B cell (primary cell): ENCODE measurements around the gene HEBP1. TPM values are rescaled to one million over a fixed set of nuclear protein-coding genes. Genes with fewer than 3 reads are reported as not detected.

ENCODE experiments used
- ATAC-seq: fragments of 200-7000 bp; cut with Tn5 transposase; one replicate; pipeline ENCODE4 v1.10.0; 2021; ENCODE audit warnings: low read depth, mild to moderate bottlenecking, moderate number of reproducible peaks, moderate library complexity
- CTCF ChIA-PET: fragments of 350-600 bp; sonication (Branson Sonifier 250); formaldehyde crosslinking; loops from one replicate; lab custom pipeline; 2021; ENCODE audit warnings: antibody characterized with exemption, inconsistent platforms; lab: Charles Lee
- POLR2A ChIA-PET: fragments of 350-600 bp; sonication (Branson Sonifier 250); formaldehyde crosslinking; loops from one replicate; lab custom pipeline; 2021; ENCODE audit warnings: antibody characterized with exemption; lab: Charles Lee
- DNase-seq: peaks from one replicate; pipeline ENCODE4 v3.0.0; 2013
- H2AFZ ChIP-seq: 2 replicates; pipeline ENCODE4 v1.6.1; 2012; ENCODE audit warnings: mild to moderate bottlenecking, low read depth, low read length; ENCODE audit not compliant: insufficient read depth, poor library complexity, severe bottlenecking
- H3K27ac ChIP-seq, 2 donors: 1 replicate in 1 of 2; 2 replicates in 1 of 2; pipeline ENCODE4 v1.5.1; 2012 to 2013; ENCODE audit warnings: low read length in 2 of 2, mild to moderate bottlenecking in 2 of 2, moderate library complexity in 1 of 2
- H3K27me3 ChIP-seq, 4 experiments: fragments of 200-600 bp in 1 of 4; sonication (generic) in 1 of 4; replicated peaks in 1 of 4; 1 replicate in 2 of 4; 2 replicates in 2 of 4; pipeline versions ENCODE4 v1.6.1 to v1.7.0; 2013 to 2016; ENCODE audit warnings: low read length in 3 of 4, mild to moderate bottlenecking in 2 of 4, mixed read lengths in 1 of 4, moderate library complexity in 1 of 4; ENCODE audit not compliant: insufficient read depth in 4 of 4, control insufficient read depth in 3 of 4; ENCODE audit errors: control extremely low read depth in 1 of 4
- H3K36me3 ChIP-seq, 2 experiments: replicated peaks in 1 of 2; 1 replicate in 1 of 2; 2 replicates in 1 of 2; pipeline versions ENCODE4 v1.6.1 to v1.7.1; 2013; ENCODE audit warnings: low read length in 1 of 2; ENCODE audit not compliant: insufficient read depth in 2 of 2, control insufficient read depth in 1 of 2; ENCODE audit errors: control extremely low read depth in 1 of 2, extremely low read depth in 1 of 2
- H3K4me1 ChIP-seq, 2 donors: fragments of 200-600 bp in 1 of 2; sonication (generic) in 1 of 2; 1 replicate in 1 of 2; 2 replicates in 1 of 2; pipeline versions ENCODE4 v1.5.1 to v1.6.1; 2013 to 2017; ENCODE audit warnings: low read length in 2 of 2; ENCODE audit not compliant: control insufficient read depth in 2 of 2, insufficient read depth in 2 of 2
- H3K4me2 ChIP-seq: replicated peaks from 2 replicates; pipeline ENCODE3; 2012; ENCODE audit warnings: mild to moderate bottlenecking, low read depth, low read length; ENCODE audit not compliant: poor library complexity, severe bottlenecking
- H3K4me3 ChIP-seq, 5 experiments: fragments of 200-600 bp in 1 of 5; sonication (generic) in 1 of 5; 1 replicate in 3 of 5; 2 replicates in 2 of 5; pipeline versions ENCODE4 v1.5.1 to v1.7.0; 2011 to 2016; ENCODE audit warnings: low read length in 4 of 5, mild to moderate bottlenecking in 4 of 5, low read depth in 2 of 5, control low read depth in 1 of 5, moderate library complexity in 1 of 5; ENCODE audit not compliant: insufficient read depth in 1 of 5; ENCODE audit errors: control extremely low read depth in 1 of 5, extremely low read depth in 1 of 5
- H3K79me2 ChIP-seq: fragments of 200-600 bp; sonication (generic); one replicate; pipeline ENCODE4 v1.6.0; 2016; ENCODE audit warnings: low read length; ENCODE audit not compliant: control insufficient read depth, insufficient read depth
- H3K9ac ChIP-seq: fragments of 200-600 bp; sonication (generic); 2 replicates; pipeline ENCODE4 v1.6.1; 2017; ENCODE audit warnings: mild to moderate bottlenecking, low read length, moderate library complexity
- H3K9me3 ChIP-seq, 3 donors: one replicate each; pipeline versions ENCODE4 v1.6.1 to v1.7.1; 2013; ENCODE audit warnings: low read length in 2 of 3; ENCODE audit not compliant: control insufficient read depth in 2 of 3, insufficient read depth in 1 of 3; ENCODE audit errors: control extremely low read depth in 1 of 3
- H4K20me1 ChIP-seq: 2 replicates; pipeline ENCODE4 v1.6.0; 2012; ENCODE audit warnings: mild to moderate bottlenecking, low read length; ENCODE audit not compliant: insufficient read depth, control insufficient read depth, poor library complexity, severe bottlenecking
- H3K27ac Mint-ChIP-seq: one replicate; pipeline ENCODE4 v1.8.0; 2021; ENCODE audit warnings: mixed read lengths
- H3K27me3 Mint-ChIP-seq: one replicate; pipeline ENCODE4 v1.8.0; 2021; ENCODE audit warnings: mixed read lengths
- H3K4me1 Mint-ChIP-seq: one replicate; pipeline ENCODE4 v1.8.0; 2021; ENCODE audit warnings: mixed read lengths
- H3K4me3 Mint-ChIP-seq: one replicate; pipeline ENCODE4 v1.8.0; 2021; ENCODE audit warnings: mixed read lengths
- H3K9me3 Mint-ChIP-seq: one replicate; pipeline ENCODE4 v1.8.0; 2022; ENCODE audit warnings: mixed read lengths; ENCODE audit not compliant: insufficient read depth
- EZH2 ChIP-seq: IDR thresholded peaks from 2 replicates; pipeline ENCODE4 v1.6.1; 2012; ENCODE audit warnings: borderline replicate concordance, low read depth, mild to moderate bottlenecking, moderate library complexity, low read length; ENCODE audit not compliant: insufficient read depth, poor library complexity, severe bottlenecking
- WGBS: methylation state at CpG from one replicate; pipeline ENCODE4 v1.1.5; 2013; ENCODE audit warnings: missing lambda C conversion rate; ENCODE audit not compliant: insufficient coverage; 5-methylcytosine and 5-hydroxymethylcytosine counted together
- intact Hi-C: fragments of 100-400 bp; cut with micrococcal nuclease; formaldehyde crosslinking; loops from one replicate; pipeline ENCODE4 v1.10.0; 2022
- polyA plus RNA-seq: library from polyadenylated mRNA; depleted of rRNA; stranded (reverse); fragments of >200 nt; gene quantifications from 2 replicates; pipeline ENCODE4 v1.2.3, GENCODE V29; 2012
- total RNA-seq, 2 donors: library from RNA; stranded (reverse); fragments of 120-200 nt in 1 of 2; gene quantifications; 1 replicate in 1 of 2; 2 replicates in 1 of 2; pipeline versions ENCODE4 v1.2.3 to v1.2.4, GENCODE V29; 2013 to 2022
- TF ChIP-seq, protein P1 (sequence below): fragments of 200-600 bp; IDR thresholded peaks from one replicate; pipeline ENCODE4 v1.8.0; 2022; ENCODE audit warnings: antibody characterized with exemption, mild to moderate bottlenecking

The HEBP1 gene
- total and polyA plus RNA-seq, 2 donors (not counting 1 experiment from before 2014, with no cell fraction given): 6.0 to 14.5 TPM

DNA sequence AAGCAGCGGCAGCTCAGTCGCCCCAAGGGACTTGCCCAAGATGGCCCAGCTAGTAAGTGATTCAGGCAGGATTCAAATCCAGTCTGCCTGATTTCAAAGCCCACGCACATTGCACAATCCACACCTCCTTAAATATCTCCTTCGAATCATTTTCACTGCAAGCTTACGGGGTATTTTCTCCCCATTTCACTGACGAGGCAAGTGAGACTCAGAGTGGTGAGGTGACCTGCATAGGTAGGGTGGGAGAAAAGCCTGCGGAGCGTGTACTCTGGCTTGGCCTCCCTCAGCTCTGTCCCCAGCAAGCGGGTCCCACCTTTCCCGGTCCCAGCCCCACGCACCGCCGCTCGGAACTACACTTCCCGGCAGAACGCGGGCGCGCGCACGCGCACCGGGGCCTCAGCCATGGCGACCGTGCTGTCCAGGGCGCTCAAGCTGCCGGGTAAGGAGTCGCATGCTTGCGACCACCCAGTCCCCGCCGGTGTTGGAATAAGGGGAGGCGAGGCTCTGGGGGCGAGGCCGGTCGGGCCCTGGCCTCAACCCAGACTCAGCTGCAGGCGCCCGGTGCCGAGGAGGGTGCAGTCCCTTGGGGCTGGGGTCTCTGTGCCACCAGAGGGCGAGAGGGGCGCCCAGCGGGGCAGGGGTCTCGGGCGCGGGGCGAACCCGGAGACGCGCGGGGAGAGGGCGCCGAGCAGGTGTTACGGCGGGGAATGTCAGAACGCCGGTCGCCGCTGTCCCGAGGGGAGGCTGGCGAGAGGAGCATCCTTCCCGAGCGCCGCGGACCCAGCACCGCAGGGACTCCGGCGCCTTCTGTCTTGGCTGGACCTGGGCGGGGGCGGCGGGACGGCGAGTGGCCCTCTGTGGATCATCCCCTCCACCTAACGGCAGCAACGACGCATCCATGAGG, 44.2 kb upstream of the HEBP1 start, which contains the start of gene FAM234B:
FAM234B (plus strand) TSS at position 380 of the 904 bp plus-strand sequence; CDS start at position 403, 23 bp downstream.
- ChIA-PET POLR2A (interaction anchor here (1.0 kb wide), 1 partner anchor 258 kb away, joined by 3 read pairs; no protein-coding TSS in a partner anchor), CTCF (interaction anchor here (0.6 to 3.4 kb wide), 12 partner anchors 14 to 256 kb away, joined by 3 to 34 read pairs (median 4); no protein-coding TSS in a partner anchor)
- Histone ChIP-seq H4K20me1 (no peaks in the 10 kb centered on the region), H3K9ac (peak within 1 kb of the TSS; percentile 95), H3K27me3 (no peaks in the 10 kb centered on the region), H3K36me3 (no peaks in the 10 kb centered on the region), H3K4me2 (peak within 1 kb of the TSS; percentile 89), H3K4me1 (peaks cover 22% of the 10 kb centered on the region in 2 donors), H2AFZ (peak within 1 kb of the TSS; percentile 100), H3K79me2 (peaks cover 9% of the 10 kb centered on the region), H3K9me3 (no peaks in the 10 kb centered on the region), H3K4me3 (peak within 1 kb of the TSS; percentile 51 to 98 (median 88)), H3K27ac (peak within 1 kb of the TSS in 1 of 2 donors; percentile 77)
- intact Hi-C loops: loop anchor here (1.0 to 2.0 kb wide), 2 partner anchors 44 to 57 kb away; partner anchors contain the start of gene HEBP1
- TF ChIP-seq, protein P1, sequence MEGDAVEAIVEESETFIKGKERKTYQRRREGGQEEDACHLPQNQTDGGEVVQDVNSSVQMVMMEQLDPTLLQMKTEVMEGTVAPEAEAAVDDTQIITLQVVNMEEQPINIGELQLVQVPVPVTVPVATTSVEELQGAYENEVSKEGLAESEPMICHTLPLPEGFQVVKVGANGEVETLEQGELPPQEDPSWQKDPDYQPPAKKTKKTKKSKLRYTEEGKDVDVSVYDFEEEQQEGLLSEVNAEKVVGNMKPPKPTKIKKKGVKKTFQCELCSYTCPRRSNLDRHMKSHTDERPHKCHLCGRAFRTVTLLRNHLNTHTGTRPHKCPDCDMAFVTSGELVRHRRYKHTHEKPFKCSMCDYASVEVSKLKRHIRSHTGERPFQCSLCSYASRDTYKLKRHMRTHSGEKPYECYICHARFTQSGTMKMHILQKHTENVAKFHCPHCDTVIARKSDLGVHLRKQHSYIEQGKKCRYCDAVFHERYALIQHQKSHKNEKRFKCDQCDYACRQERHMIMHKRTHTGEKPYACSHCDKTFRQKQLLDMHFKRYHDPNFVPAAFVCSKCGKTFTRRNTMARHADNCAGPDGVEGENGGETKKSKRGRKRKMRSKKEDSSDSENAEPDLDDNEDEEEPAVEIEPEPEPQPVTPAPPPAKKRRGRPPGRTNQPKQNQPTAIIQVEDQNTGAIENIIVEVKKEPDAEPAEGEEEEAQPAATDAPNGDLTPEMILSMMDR: no peak
- no peak for TF ChIP-seq EZH2
- peaks cover 25% of the 10 kb centered on the region for H3K4me1 Mint-ChIP-seq
- peak within 1 kb of the TSS; percentile 90 for H3K4me3 Mint-ChIP-seq
- no peaks in the 10 kb centered on the region for H3K9me3 Mint-ChIP-seq
- peak within 1 kb of the TSS; percentile 53 for H3K27ac Mint-ChIP-seq
- WGBS: under 1% methylated on average over 63 of the region's 74 CpGs
- DNase-seq (peak; percentile 76), ATAC-seq (peak; percentile 96)
- no peaks in the 10 kb centered on the region for H3K27me3 Mint-ChIP-seq
